Left renal pelvis (tissue), 4 donors: ENCODE measurements around the gene RWDD1. TPM values are rescaled to one million over a fixed set of nuclear protein-coding genes. Genes with fewer than 3 reads are reported as not detected.

ENCODE experiments used
- DNase-seq, 4 donors: peaks; one replicate each; pipeline ENCODE4 v3.0.0-alpha.2; 2013; ENCODE audit warnings: low read depth in 4 of 4, low spot score in 3 of 4
- polyA plus RNA-seq, 4 donors: library from polyadenylated mRNA; unstranded; fragments of 120-200 nt; gene quantifications; one replicate each; pipeline ENCODE4 v1.2.1, GENCODE V29; 2013; ENCODE audit not compliant: insufficient read length in 4 of 4

RWDD1 gene
- polyA plus RNA-seq, 4 donors: 77.7 to 84.3 (median 79.3) TPM

DNA sequence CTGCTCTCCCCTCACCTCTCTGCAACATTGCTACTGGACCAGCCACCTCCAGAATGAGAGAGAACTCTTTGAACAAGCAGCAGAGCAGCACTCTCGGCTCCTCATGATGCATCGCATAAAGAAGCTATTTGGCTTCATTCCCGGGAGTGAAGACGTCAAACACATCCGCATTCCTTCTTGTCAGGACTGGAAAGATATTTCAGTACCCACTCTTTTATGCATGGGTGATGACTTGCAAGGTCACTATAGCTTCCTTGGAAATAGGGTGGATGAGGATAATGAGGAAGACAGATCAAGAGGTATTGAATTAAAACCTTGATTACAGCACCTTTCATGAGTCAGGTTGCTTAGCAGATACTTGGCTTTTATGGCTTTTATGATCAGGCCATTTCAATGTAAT, 13.4 kb upstream of the RWDD1 start:
- DNase-seq: no peak

DNA sequence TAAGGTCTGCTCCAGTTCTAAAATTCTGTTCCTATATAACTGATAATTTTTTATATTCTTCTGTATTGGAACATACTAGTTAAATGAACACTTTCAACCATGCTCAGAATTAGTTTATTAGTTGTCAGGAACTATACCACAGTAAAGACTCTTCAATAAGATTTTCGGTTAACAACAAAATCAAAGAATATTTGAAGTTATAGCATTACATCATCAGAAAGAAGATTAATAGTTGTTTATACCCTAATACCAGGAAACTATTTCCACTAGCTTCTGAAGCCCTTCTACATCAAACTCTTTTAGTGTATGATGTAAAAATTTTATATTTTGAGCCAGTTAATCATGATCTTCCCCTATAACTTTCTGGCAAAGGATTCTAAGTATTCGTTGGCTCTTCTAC, 11.2 kb upstream of the RWDD1 start:
- DNase-seq: no peak

- peak in 2 of 4 donors; percentile 64 to 65 for DNase-seq
Measured at GRCh38 chr6:116561377-116562018, 9.8 kb upstream of the RWDD1 start.

DNA sequence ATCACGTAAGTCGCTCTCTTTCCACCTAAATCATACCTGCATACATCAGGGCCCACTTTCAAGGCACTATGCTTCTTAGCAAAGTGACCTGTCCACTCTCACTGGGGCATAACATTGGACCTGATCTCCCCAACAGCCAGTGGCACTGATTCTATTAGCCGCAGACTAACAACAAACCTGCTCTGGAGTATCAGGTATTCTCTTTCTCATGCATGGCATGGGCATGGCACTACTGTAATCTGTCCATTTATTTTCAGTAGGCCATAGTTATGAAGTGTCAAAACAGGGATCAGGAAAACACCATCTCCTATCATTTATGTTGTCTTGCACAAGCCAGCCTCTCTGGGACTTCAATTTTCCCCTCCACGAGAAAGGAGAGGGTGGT, 9.3 kb upstream of the RWDD1 start:
- DNase-seq: no peak

GRCh38 chr6:116562614-116563013, 8.7 kb upstream of the RWDD1 start:
- no peak for DNase-seq

DNA sequence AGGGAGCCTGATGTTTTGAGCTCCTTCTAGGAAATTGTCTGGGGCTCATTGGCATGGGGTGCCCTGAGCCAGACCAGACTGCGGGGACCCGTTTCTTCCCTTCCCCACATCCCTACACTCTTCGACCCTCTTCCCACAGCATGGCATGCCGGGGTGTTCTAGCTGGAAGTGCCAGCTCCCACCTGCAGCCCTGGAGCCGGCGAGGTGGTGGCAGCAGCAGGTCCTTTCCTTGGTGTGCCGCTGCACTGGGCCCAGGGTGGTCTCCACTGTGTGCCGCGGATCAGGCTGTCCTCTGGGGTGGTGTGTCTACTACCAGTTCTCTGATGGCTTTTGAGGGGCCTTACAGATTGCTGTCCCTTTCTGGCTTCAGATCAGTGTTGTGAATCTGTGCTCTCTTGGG, 7.5 kb upstream of the RWDD1 start:
- no peak for DNase-seq

DNA sequence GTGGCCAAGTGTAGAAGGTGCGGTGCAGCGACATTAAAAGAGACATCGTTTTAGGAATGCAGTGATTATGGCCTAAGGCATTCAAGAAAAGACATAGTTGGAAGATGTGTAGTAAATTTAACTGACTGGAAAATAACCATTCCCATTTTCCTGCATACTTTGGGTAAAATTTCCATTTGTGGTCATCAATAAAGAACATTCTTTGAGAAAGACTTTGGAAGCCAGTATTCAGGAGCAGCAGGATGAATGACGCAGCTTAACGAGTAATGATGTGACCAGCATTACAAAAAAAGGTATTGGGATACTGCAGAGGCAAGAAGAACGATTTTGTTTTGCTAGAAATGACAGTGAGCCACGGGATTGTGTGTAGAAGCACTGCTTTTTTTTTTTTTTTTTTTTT, 7.0 kb upstream of the RWDD1 start:
- no peak for DNase-seq

DNA sequence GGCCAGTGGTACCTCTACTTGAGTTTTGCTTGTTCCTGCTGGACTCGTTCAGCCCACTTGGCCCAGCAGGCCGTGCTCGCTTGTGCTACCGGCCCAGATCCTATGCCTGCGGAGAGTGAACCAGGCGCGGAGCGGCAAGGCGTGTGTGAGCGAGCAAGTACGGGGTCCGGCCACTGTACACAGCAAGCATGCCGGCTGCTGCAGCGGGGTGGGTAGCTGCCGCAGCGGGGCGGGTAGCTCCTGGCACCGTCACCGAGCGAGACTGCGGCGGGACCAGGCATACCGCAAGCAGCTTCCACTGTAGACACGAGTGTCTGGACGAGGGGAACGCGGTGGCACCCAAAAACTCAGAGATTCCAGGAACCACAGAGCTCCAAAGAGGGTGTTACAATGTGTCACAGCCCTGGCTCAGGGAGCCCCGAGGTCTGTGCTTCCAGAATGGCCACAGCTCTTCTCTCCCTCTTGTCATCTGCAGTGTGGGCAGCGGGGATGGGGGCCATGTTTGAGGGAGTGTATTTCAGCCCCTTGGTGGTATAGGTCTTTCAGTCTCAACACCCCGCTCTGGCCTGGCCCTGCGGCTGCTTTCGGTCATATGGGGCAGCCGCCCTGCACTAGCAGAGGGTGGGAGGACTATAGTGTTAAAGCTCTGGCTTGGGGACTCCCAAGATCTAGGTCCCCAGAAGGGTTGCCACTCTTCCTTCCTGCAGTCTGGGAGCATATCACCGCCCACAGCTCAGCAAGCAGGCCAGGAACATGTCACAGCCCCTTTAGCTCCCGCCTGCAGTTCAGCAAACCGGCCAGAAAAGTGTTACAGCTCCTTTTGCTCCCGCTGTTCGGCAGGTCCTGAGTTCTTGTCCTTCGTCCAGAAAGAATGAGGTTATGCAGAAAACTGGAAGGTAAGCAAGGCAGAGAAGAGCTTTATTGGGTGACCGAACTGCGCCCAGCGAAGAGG, 6.1 kb upstream of the RWDD1 start:
- DNase-seq: no peak

GRCh38 chr6:116568111-116568510, 3.2 kb upstream of the RWDD1 start:
- no peak for DNase-seq

DNA sequence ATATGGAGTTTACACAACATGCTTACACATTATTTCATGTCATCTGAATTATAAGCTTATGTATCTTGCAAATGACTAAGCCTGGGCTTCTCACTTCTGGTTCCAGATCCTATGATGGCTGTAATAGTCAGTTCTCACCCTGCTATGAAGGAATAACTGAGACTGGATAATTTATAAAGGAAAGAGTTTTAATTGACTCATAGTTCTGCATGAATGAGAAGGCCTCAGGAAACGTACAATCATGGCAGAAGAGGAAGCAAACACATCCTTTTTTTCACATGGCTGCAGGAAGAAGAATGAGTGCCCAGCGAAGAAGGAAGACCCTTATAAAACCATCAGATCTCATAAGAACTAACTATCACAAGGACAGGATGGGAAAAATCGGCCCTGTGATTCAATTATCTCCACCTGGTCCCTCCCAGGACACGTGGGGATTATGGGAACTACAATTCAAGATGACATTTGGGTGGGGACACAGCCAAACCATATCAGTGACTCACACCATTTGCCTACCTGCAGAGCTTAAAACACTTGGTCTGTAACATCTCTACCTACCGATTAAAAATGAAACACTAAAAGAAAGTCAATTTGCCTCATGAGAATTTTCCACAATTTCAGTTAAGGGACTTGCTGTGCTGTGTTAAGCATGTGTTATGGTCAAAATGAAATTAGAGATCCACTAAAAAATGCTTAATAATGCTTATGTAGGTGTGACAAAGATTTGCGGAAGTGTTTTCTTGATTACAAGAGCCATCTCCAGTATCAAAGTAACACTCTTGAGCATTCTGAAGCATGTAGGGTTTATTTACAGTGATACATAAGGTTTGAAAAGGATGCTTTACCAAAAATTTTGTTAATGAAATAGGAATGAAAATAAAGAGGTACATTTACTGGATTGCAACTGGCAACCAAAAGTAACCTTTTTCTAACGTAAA, 2.2 kb upstream of the RWDD1 start:
- no peak for DNase-seq

GRCh38 chr6:116571683-116572000, 338 bp downstream of the RWDD1 start:
- no peak for DNase-seq

GRCh38 chr6:116572162-116572561, 858 bp downstream of the RWDD1 start:
- DNase-seq: no peak

GRCh38 chr6:116575227-116575626, 3.9 kb downstream of the RWDD1 start:
- no peak for DNase-seq

DNA sequence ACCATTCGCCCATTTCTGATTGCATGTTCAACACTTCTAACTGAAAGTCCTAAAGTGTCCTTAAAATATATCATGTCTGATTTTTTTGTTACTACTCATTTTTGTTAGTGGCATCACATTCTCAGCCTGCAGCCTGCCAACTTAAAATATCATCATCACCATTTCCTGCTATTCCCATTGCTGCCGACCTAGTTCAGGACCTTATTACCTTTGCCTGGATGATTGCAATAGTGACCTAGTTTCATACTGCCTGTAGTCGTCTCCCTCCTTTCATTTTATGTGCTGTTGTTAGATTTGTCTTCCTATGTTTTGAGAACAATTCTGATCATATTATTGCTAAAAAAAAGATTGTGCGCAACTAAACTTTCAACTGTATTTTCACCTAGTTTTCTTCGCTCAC, 6.2 kb downstream of the RWDD1 start:
- no peak for DNase-seq

GRCh38 chr6:116578335-116578734, 7.0 kb downstream of the RWDD1 start:
- no peak for DNase-seq

- DNase-seq: no peak
Measured at GRCh38 chr6:116579143-116579542, 7.8 kb downstream of the RWDD1 start.

DNA sequence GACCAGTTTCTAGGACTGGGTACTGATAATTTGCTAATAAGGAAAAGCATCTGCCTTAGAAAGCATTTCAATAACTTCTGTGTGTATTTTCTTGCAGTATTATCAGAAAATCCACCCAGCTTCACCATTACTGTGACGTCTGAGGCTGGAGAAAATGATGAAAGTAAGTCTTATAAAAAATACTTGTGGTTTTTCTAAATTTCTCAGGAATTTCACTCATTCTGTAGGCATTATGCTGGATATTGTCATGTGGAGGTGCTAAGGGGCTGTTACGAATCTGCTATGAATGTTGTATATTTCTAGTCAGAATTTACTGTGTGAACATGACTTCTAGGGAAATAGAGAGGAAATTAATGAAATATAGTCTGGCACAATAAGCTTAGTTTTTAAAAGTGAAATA, 8.9 kb downstream of the RWDD1 start:
- no peak for DNase-seq

GRCh38 chr6:116586276-116586675, 15.0 kb downstream of the RWDD1 start:
- DNase-seq: no peak

- no peak for DNase-seq
Measured at GRCh38 chr6:116586738-116587137, 15.4 kb downstream of the RWDD1 start.

- DNase-seq: no peak
Measured at GRCh38 chr6:116595247-116595646, 23.9 kb downstream of the RWDD1 start.

DNA sequence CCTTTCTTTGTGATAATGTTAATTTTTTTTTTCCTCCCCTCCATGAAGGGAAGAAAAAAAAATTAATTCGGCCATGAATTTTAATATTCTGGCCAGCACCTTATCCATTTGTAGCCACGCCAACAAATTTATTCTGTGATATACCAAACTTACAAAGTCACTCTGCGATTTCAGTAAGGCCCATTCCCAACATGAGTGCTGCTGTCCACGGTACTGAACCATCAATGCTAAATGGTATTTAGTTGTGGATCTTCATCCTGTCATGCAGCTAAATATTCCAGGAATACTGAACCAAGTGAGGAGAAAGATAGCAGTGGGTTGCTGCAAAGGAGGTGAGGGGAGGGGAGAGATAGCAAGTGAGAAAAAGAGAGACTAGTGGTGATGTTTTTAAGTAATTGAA, 25.5 kb downstream of the RWDD1 start:
- peak in 1 of 4 donors; percentile 7 for DNase-seq
